Gastrocnemius medialis (tissue), 4 donors: ENCODE measurements around the gene LHFPL5. TPM values are rescaled to one million over a fixed set of nuclear protein-coding genes. Genes with fewer than 3 reads are reported as not detected.

Experiments used
- ATAC-seq, 2 donors: fragments of 150-250 bp; one replicate each; pipeline ENCODE4 v1.9.1; 2016
- DNase-seq, 2 donors: peaks; one replicate each; pipeline ENCODE4 v3.0.0-alpha.2; 2019
- H3K27ac ChIP-seq, 4 donors: fragments of 200-600 bp; sonication (generic); 1 replicate in 1 of 4; 2 replicates in 3 of 4; pipeline ENCODE4 v1.5.1; 2016 to 2018; ENCODE audit warnings: mild to moderate bottlenecking in 2 of 4, moderate library complexity in 1 of 4
- H3K27me3 ChIP-seq, 3 donors: fragments of 200-600 bp; sonication (generic) in 2 of 3; 1 replicate in 1 of 3; 2 replicates in 2 of 3; pipeline versions ENCODE4 v1.5.1 to v1.6.0; 2016 to 2019; ENCODE audit warnings: mild to moderate bottlenecking in 1 of 3, moderate library complexity in 1 of 3
- H3K36me3 ChIP-seq, 2 donors: fragments of 200-600 bp; sonication (generic) in 1 of 2; one replicate each; pipeline ENCODE4 v1.5.1; 2017 to 2018
- H3K4me1 ChIP-seq, 2 donors: fragments of 200-600 bp; sonication (generic) in 1 of 2; one replicate each; pipeline ENCODE4 v1.5.1; 2016 to 2017; ENCODE audit warnings: mild to moderate bottlenecking in 2 of 2
- H3K4me3 ChIP-seq, 4 donors: fragments of 200-600 bp; sonication (generic) in 3 of 4; 1 replicate in 1 of 4; 2 replicates in 3 of 4; pipeline ENCODE4 v1.5.1; 2016 to 2019; ENCODE audit warnings: mild to moderate bottlenecking in 2 of 4
- H3K9me3 ChIP-seq, 3 donors: fragments of 200-600 bp; sonication (generic) in 2 of 3; 1 replicate in 1 of 3; 2 replicates in 2 of 3; pipeline ENCODE4 v1.5.1; 2016 to 2019
- CTCF ChIP-seq, 5 experiments: fragments of 450-650 bp in 3 of 5; fragments of 200-600 bp in 2 of 5; sonication (generic) in 2 of 5; IDR thresholded peaks in 4 of 5; conservative IDR thresholded peaks in 1 of 5; 1 replicate in 4 of 5; 2 replicates in 1 of 5; pipeline ENCODE4 v1.5.1; 2016 to 2019; ENCODE audit warnings: antibody characterized with exemption in 5 of 5, mild to moderate bottlenecking in 3 of 5, moderate library complexity in 3 of 5
- POLR2A ChIP-seq, 2 donors: fragments of 450-650 bp; IDR thresholded peaks; one replicate each; pipeline ENCODE4 v1.6.1; 2017; ENCODE audit warnings: antibody characterized with exemption in 2 of 2, mild to moderate bottlenecking in 2 of 2, moderate library complexity in 2 of 2
- in situ Hi-C, 4 donors: fragments of 200-750 bp; cut with MboI; loops; one replicate each; pipeline versions ENCODE4 v1.15.0 to v1.8.0; 2017; ENCODE audit warnings: low sequenced_read_pairs in 4 of 4
- intact Hi-C: fragments of 100-400 bp; cut with DNase I; formaldehyde crosslinking; loops from one replicate; pipeline ENCODE4 v1.15.1; 2023; ENCODE audit warnings: low total_unique reads
- total RNA-seq, 4 donors: library from RNA; depleted of rRNA; stranded (reverse); fragments of >200 nt; gene quantifications; one replicate each; pipeline versions ENCODE4 v1.1.0 to v1.2.3, GENCODE V29; 2016

The LHFPL5 gene
- total RNA-seq, 4 donors from 2014 or later = not detected

DNA sequence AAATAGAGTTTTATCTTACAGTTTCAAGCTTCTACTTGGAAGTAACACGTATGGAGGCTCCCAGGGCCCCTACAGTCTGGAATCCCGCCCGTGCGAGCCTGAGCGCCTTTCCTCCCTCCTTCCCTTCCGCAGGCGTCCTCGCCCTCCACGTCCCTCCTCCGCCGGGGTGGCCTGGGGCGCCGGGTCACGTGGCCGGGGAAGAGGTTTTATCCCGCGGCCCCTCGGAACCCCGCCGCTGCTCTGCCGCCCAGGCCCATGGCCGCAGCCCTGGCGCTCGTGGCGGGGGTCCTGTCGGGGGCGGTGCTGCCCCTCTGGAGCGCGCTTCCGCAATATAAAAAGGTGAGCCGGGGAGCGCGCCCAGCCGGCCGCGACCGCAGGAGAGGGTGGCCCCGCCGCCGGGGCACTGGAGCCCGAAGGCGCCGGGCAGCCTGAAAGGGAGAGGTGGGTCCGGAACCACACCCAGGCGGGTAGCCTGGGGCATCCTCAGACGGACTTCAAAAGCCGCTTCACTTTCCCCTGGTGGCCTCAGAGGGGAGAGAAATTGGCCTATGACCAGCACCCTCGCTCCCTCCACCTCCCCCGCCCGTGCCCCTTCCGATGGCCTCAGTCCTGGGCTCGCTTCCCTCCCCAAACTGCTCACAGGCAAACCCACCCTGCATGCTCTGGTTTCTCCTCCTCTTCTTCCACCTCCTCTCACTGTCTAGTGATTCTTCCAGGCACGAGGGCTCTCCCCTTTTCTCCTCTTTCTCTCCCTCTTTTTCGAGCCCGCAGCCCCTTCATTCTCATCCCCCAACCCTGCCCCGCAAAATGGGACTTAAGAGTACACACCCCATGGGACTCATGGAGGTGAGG lies 28.6 kb upstream of the LHFPL5 start, which contains the start of gene CLPSL2:
TSS of gene CLPSL2 (plus strand) at position 235 of the 852 bp plus-strand sequence. CDS start at position 256, 21 bp downstream.
- in situ Hi-C loops (no loop called here), intact Hi-C loops (no loop called here)
- H3K27me3 ChIP-seq = peaks cover 27 to 35% (median 31%) of the 10 kb centered on the region in 3 donors
- peak within 1 kb of the TSS; percentile 27 to 54 (median 40) for H3K4me3 ChIP-seq
- DNase-seq (no peak), ATAC-seq (no peak)
- peaks cover 0 to 6% of the 10 kb centered on the region in 2 donors for H3K4me1 ChIP-seq
- no peaks in the 10 kb centered on the region for H3K9me3 ChIP-seq
- no peaks in the 10 kb centered on the region for H3K36me3 ChIP-seq
- no peak for TF ChIP-seq CTCF (IDR thresholded peaks at IDR 0.05 in 4 of 5, conservative IDR thresholded peaks at IDR 0.05 in 1 of 5)
- no peak for TF ChIP-seq POLR2A (IDR thresholded peaks at IDR 0.05)
- H3K27ac ChIP-seq = no peak within 1 kb of the TSS

DNA sequence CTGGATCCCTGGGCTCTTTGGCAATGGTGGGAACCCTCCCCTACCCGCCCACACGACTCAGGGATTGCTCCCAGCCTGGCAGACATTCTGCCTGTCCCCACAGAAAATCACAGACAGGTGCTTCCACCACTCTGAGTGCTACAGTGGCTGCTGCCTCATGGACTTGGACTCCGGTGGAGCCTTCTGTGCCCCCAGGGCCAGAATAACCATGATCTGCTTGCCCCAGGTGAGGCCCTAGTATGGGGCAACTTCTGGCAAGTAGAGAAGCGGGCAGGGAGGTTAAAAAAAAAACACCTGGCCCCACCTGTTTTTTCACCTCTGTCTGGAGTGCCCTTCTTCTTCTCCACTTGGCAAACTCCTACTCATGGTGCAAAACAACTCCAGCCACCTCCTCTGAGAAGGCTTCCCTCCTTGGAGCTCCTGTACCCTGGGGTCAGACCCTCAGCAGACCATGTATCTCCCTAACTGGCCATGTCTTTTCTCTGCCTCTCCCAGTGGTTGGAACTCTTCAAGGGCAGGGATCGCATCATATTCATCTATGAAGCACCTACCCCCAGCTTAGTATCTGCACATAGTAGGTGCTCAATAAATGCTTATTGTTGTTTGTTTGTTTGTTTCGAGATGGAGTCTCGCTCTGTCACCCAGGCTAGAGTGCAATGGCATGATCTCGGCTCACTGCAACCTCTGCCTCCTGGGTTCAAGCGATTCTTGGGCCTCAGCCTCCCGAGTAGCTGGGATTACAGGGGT lies 27.6 kb upstream of the LHFPL5 start:
- ATAC-seq = no peak
- in situ Hi-C loops (no loop called here), intact Hi-C loops (no loop called here)
- no peak for TF ChIP-seq POLR2A (IDR thresholded peaks at IDR 0.05)
- TF ChIP-seq CTCF (IDR thresholded peaks at IDR 0.05 in 4 of 5, conservative IDR thresholded peaks at IDR 0.05 in 1 of 5) = no peak
- H3K27ac ChIP-seq = no peak overlapping the region
- no peaks in the 10 kb centered on the region for H3K36me3 ChIP-seq
- H3K4me1 ChIP-seq = peaks cover 0 to 6% of the 10 kb centered on the region in 2 donors
- H3K27me3 ChIP-seq = peaks cover 27 to 35% (median 31%) of the 10 kb centered on the region in 3 donors
- no peaks in the 10 kb centered on the region for H3K9me3 ChIP-seq
- no peak for DNase-seq
- H3K4me3 ChIP-seq = no peak overlapping the region

- intact Hi-C loops = no loop called here
- Histone ChIP-seq H3K27ac (no peak overlapping the region), H3K4me1 (peaks cover 0 to 6% of the 10 kb centered on the region in 2 donors), H3K9me3 (no peaks in the 10 kb centered on the region), H3K27me3 (peaks cover 27 to 35% (median 31%) of the 10 kb centered on the region in 3 donors), H3K4me3 (no peak overlapping the region), H3K36me3 (no peaks in the 10 kb centered on the region)
- DNase-seq (no peak), ATAC-seq (no peak)
- in situ Hi-C loops = no loop called here
- TF ChIP-seq CTCF (IDR thresholded peaks at IDR 0.05 in 4 of 5, conservative IDR thresholded peaks at IDR 0.05 in 1 of 5) = no peak
- no peak for TF ChIP-seq POLR2A (IDR thresholded peaks at IDR 0.05)
Observed at GRCh38 chr6:35778437-35778836, 26.7 kb upstream of the LHFPL5 start.

- Histone ChIP-seq H3K27me3 (peaks cover 26 to 45% (median 36%) of the 10 kb centered on the region in 3 donors), H3K9me3 (no peaks in the 10 kb centered on the region), H3K36me3 (no peaks in the 10 kb centered on the region), H3K4me3 (no peak within 1 kb of the TSS), H3K4me1 (peaks cover 0 to 6% of the 10 kb centered on the region in 2 donors), H3K27ac (no peak within 1 kb of the TSS)
- intact Hi-C loops (no loop called here), in situ Hi-C loops (no loop called here)
- DNase-seq (no peak), ATAC-seq (no peak)
- TF ChIP-seq POLR2A (IDR thresholded peaks at IDR 0.05) (no peak), CTCF (IDR thresholded peaks at IDR 0.05 in 4 of 5, conservative IDR thresholded peaks at IDR 0.05 in 1 of 5) (no peak)
Observed at GRCh38 chr6:35780719-35781118, 24.4 kb upstream of the LHFPL5 start, which contains the start of gene CLPSL1. Gene CLPSL1, plus strand, starts transcription at chr6:35781019. Its CDS starts 92 bp downstream, at chr6:35781111.
